ENCODE results near the gene KCNAB1. TPM values are rescaled to one million over a fixed set of nuclear protein-coding genes. Genes with fewer than 3 reads are reported as not detected.

KCNAB1 gene
- total and polyA plus RNA-seq, 4 experiments from 2014 or later, result 0.40 to 0.58 TPM; not detected in 2

GRCh38 chr3:156300929-156301840 is 180.8 kb downstream of the KCNAB1 start:
- H3K27me3 Mint-ChIP-seq, result peaks cover 3 to 6% of the 10 kb centered on the region in 2 donors
- H3K27ac Mint-ChIP-seq, result no peak overlapping the region
- H3K9me3 Mint-ChIP-seq, result no peaks in the 10 kb centered on the region
- no peaks in the 10 kb centered on the region for H3K4me1 Mint-ChIP-seq
- no peak overlapping the region for H3K4me3 Mint-ChIP-seq
- Histone ChIP-seq H3K27ac (ENCODE audit: low read depth, low read length) (no peak overlapping the region), H3K27me3 (ENCODE audit: insufficient read depth, low read length) (no peaks in the 10 kb centered on the region), H3K4me3 (ENCODE audit: low read length in 2 of 2) (no peak overlapping the region), H3K4me1 (ENCODE audit: insufficient read depth, low read length) (no peaks in the 10 kb centered on the region), H3K36me3 (ENCODE audit: insufficient read depth, low read length) (no peaks in the 10 kb centered on the region), H3K9me3 (ENCODE audit: control insufficient read depth in 1 of 2, low read length in 2 of 2) (no peaks in the 10 kb centered on the region)
- POLR2A ChIA-PET (ENCODE audit: partially characterized antibody), result no interaction called here
- CTCF ChIA-PET (ENCODE audit: partially characterized antibody), result interaction anchor here (0.7 kb wide), 1 partner anchor 184 kb away, joined by 3 read pairs; no protein-coding TSS in a partner anchor
- intact Hi-C loops (cut with micrococcal nuclease), result no loop called here
- no peak for DNase-seq
- no peaks in the 10 kb centered on the region for H3K36me3 Mint-ChIP-seq

- H3K27ac ChIP-seq (ENCODE audit: low read depth, low read length), result no peak overlapping the region
- H3K9me3 Mint-ChIP-seq, result no peaks in the 10 kb centered on the region
- H3K4me1 ChIP-seq (ENCODE audit: insufficient read depth, low read length), result no peaks in the 10 kb centered on the region
- no peaks in the 10 kb centered on the region for H3K36me3 Mint-ChIP-seq
- CTCF ChIA-PET (ENCODE audit: partially characterized antibody), result interaction anchor here (0.6 kb wide), 1 partner anchor 208 kb away, joined by 3 read pairs; no protein-coding TSS in a partner anchor
- POLR2A ChIA-PET (ENCODE audit: partially characterized antibody), result no interaction called here
- no peaks in the 10 kb centered on the region for H3K4me1 Mint-ChIP-seq
- peaks cover under 1 to 5% of the 10 kb centered on the region in 2 donors for H3K27me3 Mint-ChIP-seq
- H3K27me3 ChIP-seq (ENCODE audit: insufficient read depth, low read length), result no peaks in the 10 kb centered on the region
- H3K36me3 ChIP-seq (ENCODE audit: insufficient read depth, low read length), result no peaks in the 10 kb centered on the region
- H3K4me3 Mint-ChIP-seq, result no peak overlapping the region
- no peaks in the 10 kb centered on the region for H3K9me3 ChIP-seq (ENCODE audit: control insufficient read depth in 1 of 2, low read length in 2 of 2)
- H3K4me3 ChIP-seq (ENCODE audit: low read length in 2 of 2), result no peak overlapping the region
- intact Hi-C loops (cut with micrococcal nuclease), result no loop called here
- H3K27ac Mint-ChIP-seq, result no peak overlapping the region
- DNase-seq, result no peak
Observed at GRCh38 chr3:156303001-156303707, 182.8 kb downstream of the KCNAB1 start.

- Histone ChIP-seq H3K4me1 (ENCODE audit: insufficient read depth, low read length) (no peaks in the 10 kb centered on the region), H3K9me3 (ENCODE audit: control insufficient read depth in 1 of 2, low read length in 2 of 2) (no peaks in the 10 kb centered on the region), H3K4me3 (ENCODE audit: low read length in 2 of 2) (no peak overlapping the region), H3K27me3 (ENCODE audit: insufficient read depth, low read length) (no peaks in the 10 kb centered on the region), H3K27ac (ENCODE audit: low read depth, low read length) (no peak overlapping the region), H3K36me3 (ENCODE audit: insufficient read depth, low read length) (no peaks in the 10 kb centered on the region)
- Mint-ChIP-seq H3K36me3 (no peaks in the 10 kb centered on the region), H3K9me3 (no peaks in the 10 kb centered on the region), H3K4me1 (no peaks in the 10 kb centered on the region), H3K27me3 (peaks cover 2 to 7% of the 10 kb centered on the region in 2 donors), H3K27ac (no peak overlapping the region), H3K4me3 (no peak overlapping the region)
- ChIA-PET CTCF (ENCODE audit: partially characterized antibody) (no interaction called here), POLR2A (ENCODE audit: partially characterized antibody) (no interaction called here)
- no peak for DNase-seq
- intact Hi-C loops (cut with micrococcal nuclease), result no loop called here
Observed at GRCh38 chr3:156304406-156304805, 184.0 kb downstream of the KCNAB1 start.

GRCh38 chr3:156305672-156306071 is 185.3 kb downstream of the KCNAB1 start:
- no peaks in the 10 kb centered on the region for H3K9me3 ChIP-seq (ENCODE audit: control insufficient read depth in 1 of 2, low read length in 2 of 2)
- ChIA-PET CTCF (ENCODE audit: partially characterized antibody) (no interaction called here), POLR2A (ENCODE audit: partially characterized antibody) (no interaction called here)
- Mint-ChIP-seq H3K9me3 (peaks cover 0 to 2% (median 0%) of the 10 kb centered on the region in 8 donors), H3K4me1 (no peaks in the 10 kb centered on the region), H3K4me3 (no peak overlapping the region), H3K27me3 (peaks cover 3 to 10% of the 10 kb centered on the region in 2 donors), H3K27ac (no peak overlapping the region), H3K36me3 (no peaks in the 10 kb centered on the region)
- no peaks in the 10 kb centered on the region for H3K36me3 ChIP-seq (ENCODE audit: insufficient read depth, low read length)
- DNase-seq, result no peak
- intact Hi-C loops (cut with micrococcal nuclease), result no loop called here
- H3K27me3 ChIP-seq (ENCODE audit: insufficient read depth, low read length), result no peaks in the 10 kb centered on the region
- no peaks in the 10 kb centered on the region for H3K4me1 ChIP-seq (ENCODE audit: insufficient read depth, low read length)
- no peak overlapping the region for H3K27ac ChIP-seq (ENCODE audit: low read depth, low read length)
- no peak overlapping the region for H3K4me3 ChIP-seq (ENCODE audit: low read length in 2 of 2)

GRCh38 chr3:156307704-156308103 is 187.3 kb downstream of the KCNAB1 start:
- no peaks in the 10 kb centered on the region for H3K36me3 ChIP-seq (ENCODE audit: insufficient read depth, low read length)

GRCh38 chr3:156311431-156311830 is 191.1 kb downstream of the KCNAB1 start:
- Histone ChIP-seq H3K27me3 (ENCODE audit: insufficient read depth, low read length) (no peaks in the 10 kb centered on the region), H3K36me3 (ENCODE audit: insufficient read depth, low read length) (no peaks in the 10 kb centered on the region), H3K4me1 (ENCODE audit: insufficient read depth, low read length) (no peaks in the 10 kb centered on the region), H3K9me3 (ENCODE audit: control insufficient read depth in 1 of 2, low read length in 2 of 2) (no peaks in the 10 kb centered on the region), H3K4me3 (ENCODE audit: low read length in 2 of 2) (no peak overlapping the region), H3K27ac (ENCODE audit: low read depth, low read length) (no peak overlapping the region)
- H3K27ac Mint-ChIP-seq, result no peak overlapping the region
- DNase-seq, result no peak
- no peak overlapping the region for H3K4me3 Mint-ChIP-seq
- H3K9me3 Mint-ChIP-seq, result peaks cover 0 to 2% (median 0%) of the 10 kb centered on the region in 8 donors
- no peaks in the 10 kb centered on the region for H3K36me3 Mint-ChIP-seq
- H3K4me1 Mint-ChIP-seq, result no peaks in the 10 kb centered on the region
- CTCF ChIA-PET (ENCODE audit: partially characterized antibody), result no interaction called here
- POLR2A ChIA-PET (ENCODE audit: partially characterized antibody), result no interaction called here
- intact Hi-C loops (cut with micrococcal nuclease), result no loop called here
- H3K27me3 Mint-ChIP-seq, result peaks cover 10 to 12% of the 10 kb centered on the region in 2 donors

More at GRCh38 chr3:156307704-156308103, 187.3 kb downstream of the KCNAB1 start:
- Histone ChIP-seq H3K27ac (ENCODE audit: low read depth, low read length) (no peak overlapping the region), H3K9me3 (ENCODE audit: control insufficient read depth in 1 of 2, low read length in 2 of 2) (no peaks in the 10 kb centered on the region), H3K4me1 (ENCODE audit: insufficient read depth, low read length) (no peaks in the 10 kb centered on the region), H3K27me3 (ENCODE audit: insufficient read depth, low read length) (no peaks in the 10 kb centered on the region), H3K4me3 (ENCODE audit: low read length in 2 of 2) (no peak overlapping the region)
- no peaks in the 10 kb centered on the region for H3K4me1 Mint-ChIP-seq
- POLR2A ChIA-PET (ENCODE audit: partially characterized antibody), result no interaction called here
- no peak for DNase-seq
- no peaks in the 10 kb centered on the region for H3K36me3 Mint-ChIP-seq
- no peak overlapping the region for H3K4me3 Mint-ChIP-seq
- intact Hi-C loops (cut with micrococcal nuclease), result no loop called here
- peaks cover 8 to 12% of the 10 kb centered on the region in 2 donors for H3K27me3 Mint-ChIP-seq
- peaks cover 0 to 2% (median 0%) of the 10 kb centered on the region in 8 donors for H3K9me3 Mint-ChIP-seq
- CTCF ChIA-PET (ENCODE audit: partially characterized antibody), result interaction anchor here (2.1 kb wide), 1 partner anchor 11 kb away, joined by 5 read pairs; no protein-coding TSS in a partner anchor
- H3K27ac Mint-ChIP-seq, result no peak overlapping the region

GRCh38 chr3:156311930-156312329 is 191.6 kb downstream of the KCNAB1 start:
- H3K36me3 Mint-ChIP-seq, result no peaks in the 10 kb centered on the region
- no peak overlapping the region for H3K27ac Mint-ChIP-seq
- intact Hi-C loops (cut with micrococcal nuclease), result no loop called here
- Histone ChIP-seq H3K4me1 (ENCODE audit: insufficient read depth, low read length) (no peaks in the 10 kb centered on the region), H3K9me3 (ENCODE audit: control insufficient read depth in 1 of 2, low read length in 2 of 2) (no peaks in the 10 kb centered on the region), H3K27ac (ENCODE audit: low read depth, low read length) (no peak overlapping the region), H3K36me3 (ENCODE audit: insufficient read depth, low read length) (no peaks in the 10 kb centered on the region), H3K4me3 (ENCODE audit: low read length in 2 of 2) (no peak overlapping the region), H3K27me3 (ENCODE audit: insufficient read depth, low read length) (no peaks in the 10 kb centered on the region)
- ChIA-PET POLR2A (ENCODE audit: partially characterized antibody) (no interaction called here), CTCF (ENCODE audit: partially characterized antibody) (no interaction called here)
- no peak overlapping the region for H3K4me3 Mint-ChIP-seq
- H3K9me3 Mint-ChIP-seq, result peaks cover 0 to 2% (median 0%) of the 10 kb centered on the region in 8 donors
- no peaks in the 10 kb centered on the region for H3K4me1 Mint-ChIP-seq
- H3K27me3 Mint-ChIP-seq, result peaks cover 10 to 12% of the 10 kb centered on the region in 2 donors
- DNase-seq, result no peak

Data from CD4-positive, alpha-beta memory T cell (primary cell).